Left ventricle myocardium inferior (tissue), 1 donor: ENCODE results near the gene ANKRD1. TPM values are rescaled to one million over a fixed set of nuclear protein-coding genes. Genes with fewer than 3 reads are reported as not detected.
"Not testable (repeated sequence)": the region's sequence is repeated elsewhere in the genome, so short reads cannot be mapped to it uniquely, and the experiment has no call there.

Source experiments
- DNase-seq: peaks from one replicate; pipeline ENCODE4 v3.0.0-alpha.2; 2020
- H3K27ac ChIP-seq: fragments of 200-600 bp; replicated peaks from 2 replicates; pipeline ENCODE4 v1.8.0; 2021
- H3K27me3 ChIP-seq: fragments of 200-600 bp; 2 replicates; pipeline ENCODE4 v1.8.0; 2021; ENCODE audit warnings: low read depth
- H3K36me3 ChIP-seq: fragments of 200-600 bp; 2 replicates; pipeline ENCODE4 v1.8.0; 2021
- H3K4me1 ChIP-seq: fragments of 200-600 bp; 2 replicates; pipeline ENCODE4 v1.8.0; 2021
- H3K4me3 ChIP-seq: fragments of 200-600 bp; 2 replicates; pipeline ENCODE4 v1.8.0; 2021; ENCODE audit warnings: mild to moderate bottlenecking, moderate library complexity
- H3K9me3 ChIP-seq: fragments of 200-600 bp; replicated peaks from 2 replicates; pipeline ENCODE4 v1.8.0; 2021
- CTCF ChIP-seq: fragments of 200-600 bp; IDR thresholded peaks from 2 replicates; pipeline ENCODE4 v1.8.0; 2021; ENCODE audit warnings: antibody characterized with exemption, mild to moderate bottlenecking, borderline replicate concordance
- intact Hi-C: fragments of 100-400 bp; cut with micrococcal nuclease; formaldehyde crosslinking; loops from one replicate; pipeline ENCODE4 v1.11.0; 2022
- total RNA-seq: library from RNA; stranded (reverse); fragmentation: NEBNext Ultra II Directional; extraction: Animal tissue kit (Norgen Biotek cat#: 25700); gene quantifications from one replicate; pipeline ENCODE4 v1.2.1, GENCODE V29; 2021
- donor health status: DM: no; HTN: yes; CAD: no; lungs with severe emphysema.

ANKRD1 gene
- total RNA-seq, 1 donor from 2014 or later: 2,047 TPM

DNA sequence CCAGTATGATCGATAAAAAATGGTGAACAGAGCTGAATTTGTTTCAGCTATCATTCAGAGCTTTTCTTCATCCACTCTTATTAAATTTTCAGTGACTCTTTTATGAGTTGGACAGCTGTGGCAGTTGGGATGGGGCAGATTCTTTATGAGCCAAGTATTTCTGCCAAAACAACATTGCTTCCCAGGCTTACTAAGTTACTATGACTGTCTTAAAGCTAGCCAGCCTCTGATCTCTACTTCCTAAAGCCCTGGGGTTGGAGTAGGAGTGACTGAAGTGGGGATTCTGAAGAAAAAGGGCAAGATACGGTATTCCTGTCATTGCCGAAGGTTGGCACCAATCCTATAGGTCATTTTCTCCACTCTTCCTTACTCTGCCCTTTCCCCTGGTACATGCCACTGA, 36.5 kb downstream of the ANKRD1 start:
- Histone ChIP-seq H3K36me3 (peaks cover 63% of the 10 kb centered on the region), H3K27me3 (no peaks in the 10 kb centered on the region), H3K27ac (no peak overlapping the region), H3K4me3 (no peak overlapping the region), H3K9me3 (no peaks in the 10 kb centered on the region), H3K4me1 (no peaks in the 10 kb centered on the region)
- no peak for DNase-seq
- intact Hi-C loops: no loop called here
- no peak for TF ChIP-seq CTCF

- peak; percentile 79 for TF ChIP-seq CTCF
- H3K36me3 ChIP-seq: peaks cover 65% of the 10 kb centered on the region
- intact Hi-C loops, H3K4me3 ChIP-seq, H3K9me3 ChIP-seq, H3K27me3 ChIP-seq, H3K4me1 ChIP-seq, H3K27ac ChIP-seq, DNase-seq: not testable (repeated sequence)
Measured at GRCh38 chr10:90880059-90880719, 40.7 kb downstream of the ANKRD1 start.

GRCh38 chr10:90879062-90879461, 41.8 kb downstream of the ANKRD1 start:
- peaks cover 65% of the 10 kb centered on the region for H3K36me3 ChIP-seq
- no peak for TF ChIP-seq CTCF
- H3K27me3 ChIP-seq: no peaks in the 10 kb centered on the region
- intact Hi-C loops: no loop called here
- no peak for DNase-seq
- H3K9me3 ChIP-seq: no peaks in the 10 kb centered on the region
- no peak overlapping the region for H3K27ac ChIP-seq
- no peak overlapping the region for H3K4me3 ChIP-seq
- no peaks in the 10 kb centered on the region for H3K4me1 ChIP-seq

DNA sequence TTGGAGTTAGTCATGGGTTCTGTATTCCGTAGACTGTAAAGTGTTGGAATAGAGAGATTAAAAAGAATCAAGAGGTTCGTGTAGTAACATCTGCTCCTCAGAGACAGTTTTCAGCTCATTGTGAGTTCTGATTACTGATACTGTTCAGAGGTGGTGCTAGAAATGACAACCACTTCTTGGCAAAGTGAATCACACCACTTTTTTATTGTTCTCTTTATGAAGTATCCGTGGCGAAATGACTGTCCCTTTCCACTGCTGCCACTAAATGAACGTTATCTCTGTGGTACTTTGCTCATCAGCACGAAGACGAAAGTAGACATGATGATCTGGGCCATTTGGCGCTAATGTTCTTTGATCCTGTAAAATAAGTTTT, 48.3 kb downstream of the ANKRD1 start:
- H3K4me1 ChIP-seq: peaks cover 26% of the 10 kb centered on the region
- H3K4me3 ChIP-seq: peak overlapping the region; percentile 89
- no peak overlapping the region for H3K27ac ChIP-seq
- no peak for DNase-seq
- peaks cover 23% of the 10 kb centered on the region for H3K36me3 ChIP-seq
- no peak for TF ChIP-seq CTCF
- peaks cover 5% of the 10 kb centered on the region for H3K9me3 ChIP-seq
- intact Hi-C loops: no loop called here
- peaks cover 11% of the 10 kb centered on the region for H3K27me3 ChIP-seq

GRCh38 chr10:90871766-90872647, 48.9 kb downstream of the ANKRD1 start, which contains the start of gene RPP30:
Gene RPP30, plus strand, starts transcription at chr10:90871974. Its CDS starts 13 bp downstream, at chr10:90871987.
- Histone ChIP-seq H3K4me3 (peak within 1 kb of the TSS; percentile 89), H3K9me3 (peaks cover 5% of the 10 kb centered on the region), H3K27ac (peak within 1 kb of the TSS; percentile 79), H3K27me3 (peaks cover 14% of the 10 kb centered on the region), H3K36me3 (peaks cover 17% of the 10 kb centered on the region), H3K4me1 (peaks cover 26% of the 10 kb centered on the region)
- TF ChIP-seq CTCF: no peak
- peak; percentile 85 for DNase-seq
- intact Hi-C loops: no loop called here
